Muscle layer of colon (tissue), 2 donors: Measurements from ENCODE around the gene KCNQ1.

Source experiments
- H3K27ac ChIP-seq: one replicate; pipeline ENCODE4 v1.7.0; 2013; ENCODE audit warnings: low read depth, mild to moderate bottlenecking, low read length, moderate library complexity
- H3K27me3 ChIP-seq, 2 donors: one replicate each; pipeline ENCODE4 v1.7.0; 2013; ENCODE audit warnings: low read length in 2 of 2, mild to moderate bottlenecking in 2 of 2; ENCODE audit not compliant: insufficient read depth in 2 of 2, control insufficient read depth in 1 of 2
- H3K36me3 ChIP-seq: one replicate; pipeline ENCODE4 v1.7.0; 2013; ENCODE audit warnings: mild to moderate bottlenecking, low read length; ENCODE audit not compliant: insufficient read depth
- H3K4me1 ChIP-seq: one replicate; pipeline ENCODE4 v1.7.0; 2013; ENCODE audit warnings: mild to moderate bottlenecking, low read length; ENCODE audit not compliant: insufficient read depth
- H3K4me3 ChIP-seq, 2 donors: one replicate each; pipeline ENCODE4 v1.7.0; 2013; ENCODE audit warnings: low read length in 2 of 2, low read depth in 1 of 2, mild to moderate bottlenecking in 1 of 2, moderate library complexity in 1 of 2
- H3K9ac ChIP-seq: one replicate; pipeline ENCODE4 v1.7.0; 2013; ENCODE audit warnings: low read length
- H3K9me3 ChIP-seq: one replicate; pipeline ENCODE4 v1.7.0; 2013; ENCODE audit warnings: mild to moderate bottlenecking, low read length
- donor health status: abdominal sarcoma.
- donor health status: Adenocarcinoma of cecum.

Gene KCNQ1

DNA sequence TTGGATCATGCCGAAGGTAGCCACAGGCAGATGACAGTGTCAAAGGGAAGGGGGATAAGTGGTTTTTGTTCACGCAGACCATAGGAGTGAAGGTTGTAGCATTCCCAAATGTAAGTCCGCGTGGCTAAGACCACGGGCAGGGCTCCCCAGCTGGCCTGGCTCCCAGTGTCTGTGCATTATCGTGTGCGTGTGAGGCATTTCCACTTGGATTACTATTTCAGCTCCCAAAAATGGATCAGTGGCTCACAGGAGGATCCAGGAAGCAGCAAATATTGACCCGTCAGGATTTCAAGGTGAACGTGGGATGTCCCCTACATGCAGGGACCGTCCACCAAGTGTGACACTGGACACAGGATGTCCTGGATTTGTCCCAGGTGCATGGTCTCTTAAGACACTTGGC lies 430.2 kb downstream of the KCNQ1 start:
- Histone ChIP-seq H3K27me3 (peaks cover 0 to 21% of the 10 kb centered on the region in 2 donors), H3K9me3 (no peaks in the 10 kb centered on the region), H3K9ac (no peak overlapping the region), H3K4me3 (no peak overlapping the region), H3K36me3 (peaks cover 13% of the 10 kb centered on the region), H3K4me1 (no peaks in the 10 kb centered on the region), H3K27ac (no peak overlapping the region)

GRCh38 chr11:2877474-2877873 lies 432.7 kb downstream of the KCNQ1 start:
- no peak overlapping the region for H3K4me3 ChIP-seq
- H3K9ac ChIP-seq = no peak overlapping the region
- no peaks in the 10 kb centered on the region for H3K9me3 ChIP-seq

DNA sequence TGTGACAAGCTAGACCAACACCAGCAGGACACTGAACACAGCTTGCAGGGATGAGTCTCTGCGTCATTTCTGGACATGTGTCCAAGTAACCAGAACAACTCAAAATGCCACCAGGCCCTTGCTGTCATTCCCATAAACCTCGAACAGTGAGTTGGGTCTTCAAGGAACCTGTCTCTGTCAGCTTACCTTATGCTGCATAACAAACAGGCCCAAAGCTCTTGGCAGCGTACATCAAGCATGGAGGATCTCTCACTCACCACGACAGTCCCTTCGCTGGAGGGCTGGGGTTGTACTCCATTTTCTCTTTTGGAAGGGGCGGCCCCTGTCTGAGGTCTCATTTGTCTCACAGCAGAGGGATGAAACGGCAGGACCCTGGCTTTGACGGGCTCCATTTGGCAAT lies 434.0 kb downstream of the KCNQ1 start:
- H3K4me3 ChIP-seq = no peak overlapping the region
- H3K9ac ChIP-seq = no peak overlapping the region
- H3K4me1 ChIP-seq = peaks cover 17% of the 10 kb centered on the region
- peaks cover 13% of the 10 kb centered on the region for H3K36me3 ChIP-seq
- H3K27me3 ChIP-seq = no peaks in the 10 kb centered on the region
- no peak overlapping the region for H3K27ac ChIP-seq
- no peaks in the 10 kb centered on the region for H3K9me3 ChIP-seq

More at GRCh38 chr11:2877474-2877873, 432.7 kb downstream of the KCNQ1 start:
- no peaks in the 10 kb centered on the region for H3K27me3 ChIP-seq
- H3K36me3 ChIP-seq = peaks cover 13% of the 10 kb centered on the region
- H3K27ac ChIP-seq = no peak overlapping the region
- H3K4me1 ChIP-seq = peaks cover 9% of the 10 kb centered on the region

DNA sequence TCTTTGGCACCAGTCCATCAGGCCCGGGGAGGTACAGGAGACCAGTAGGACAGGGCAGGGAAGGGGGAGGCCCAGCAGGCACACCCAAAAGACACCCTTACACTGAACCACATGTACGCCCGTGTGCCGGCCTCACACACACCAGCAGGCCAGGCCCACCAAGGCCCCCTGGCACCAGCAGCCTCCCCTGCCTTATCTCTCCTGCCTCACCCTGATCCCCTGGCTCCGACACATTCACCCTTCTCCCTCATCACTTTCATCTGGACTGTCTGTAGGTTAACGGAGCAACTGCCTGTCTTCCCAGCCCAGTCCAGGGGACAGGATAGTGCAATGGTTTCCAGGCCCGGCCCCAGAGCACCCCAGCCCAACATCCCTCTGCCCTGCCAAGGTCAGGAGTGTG lies 435.8 kb downstream of the KCNQ1 start:
- H3K36me3 ChIP-seq = peaks cover 13% of the 10 kb centered on the region
- no peaks in the 10 kb centered on the region for H3K27me3 ChIP-seq
- no peak overlapping the region for H3K27ac ChIP-seq
- no peaks in the 10 kb centered on the region for H3K9me3 ChIP-seq
- no peak overlapping the region for H3K9ac ChIP-seq
- no peak overlapping the region for H3K4me3 ChIP-seq
- peaks cover 17% of the 10 kb centered on the region for H3K4me1 ChIP-seq

DNA sequence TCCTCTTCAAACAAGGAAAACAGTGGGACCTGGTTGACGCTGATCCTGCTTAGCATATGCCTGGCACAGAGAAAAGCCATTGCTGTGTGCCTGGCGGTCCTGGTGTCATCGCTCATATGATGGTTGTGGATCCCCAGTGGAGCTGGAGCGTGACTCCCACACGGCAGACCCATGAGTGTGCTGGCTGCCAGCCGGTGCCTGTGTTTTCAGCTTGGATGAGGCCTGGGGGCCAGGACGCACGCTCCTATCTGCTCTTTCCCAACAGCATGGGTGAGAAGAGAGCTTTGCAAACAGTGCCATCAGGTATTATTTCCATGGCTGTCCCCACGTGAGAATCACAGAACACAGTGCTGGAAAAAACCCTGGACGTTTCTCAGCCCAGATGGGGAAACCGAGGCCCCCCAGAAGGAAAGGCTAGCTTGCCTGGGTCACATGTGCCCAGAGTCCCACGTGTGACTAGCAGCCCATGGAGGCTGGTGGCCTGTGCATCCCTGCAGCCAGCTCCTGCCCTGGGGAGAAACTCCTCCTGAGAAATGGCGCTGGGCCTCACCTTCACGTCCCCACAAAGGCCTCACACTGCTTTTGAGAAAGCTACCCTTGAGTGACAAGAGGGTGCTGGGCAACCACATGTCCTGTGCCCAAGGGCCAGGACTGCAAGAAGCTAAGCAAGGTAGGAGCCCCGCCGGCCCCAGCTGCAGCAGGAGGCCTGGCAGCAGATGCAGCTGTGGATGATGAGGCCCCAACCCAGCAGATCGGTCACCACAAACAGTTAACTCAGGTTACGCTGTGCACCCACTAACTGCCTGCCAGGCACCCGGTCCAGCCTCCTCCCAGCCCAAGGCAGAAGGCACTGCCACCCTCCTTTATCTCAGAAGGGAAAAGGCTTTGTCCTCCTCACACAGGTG lies 436.5 kb downstream of the KCNQ1 start:
- H3K36me3 ChIP-seq = peaks cover 13% of the 10 kb centered on the region
- H3K27me3 ChIP-seq = no peaks in the 10 kb centered on the region
- no peak overlapping the region for H3K9ac ChIP-seq

GRCh38 chr11:2881981-2882375 lies 437.2 kb downstream of the KCNQ1 start:
- no peak overlapping the region for H3K9ac ChIP-seq

More for the DNA sequence above, 436.5 kb downstream of the KCNQ1 start:
- H3K4me3 ChIP-seq = no peak overlapping the region
- H3K4me1 ChIP-seq = peaks cover 17% of the 10 kb centered on the region
- no peaks in the 10 kb centered on the region for H3K9me3 ChIP-seq
- no peak overlapping the region for H3K27ac ChIP-seq

GRCh38 chr11:2882396-2883110 lies 437.7 kb downstream of the KCNQ1 start:
- Histone ChIP-seq H3K4me3 (peak overlapping the region in 1 of 2 donors; percentile 57), H3K9me3 (no peaks in the 10 kb centered on the region), H3K4me1 (peaks cover 17% of the 10 kb centered on the region), H3K36me3 (peaks cover 13% of the 10 kb centered on the region), H3K9ac (no peak overlapping the region), H3K27me3 (no peaks in the 10 kb centered on the region), H3K27ac (peak overlapping the region; percentile 94)

More at GRCh38 chr11:2881981-2882375, 437.2 kb downstream of the KCNQ1 start:
- Histone ChIP-seq H3K9me3 (no peaks in the 10 kb centered on the region), H3K27ac (no peak overlapping the region), H3K4me3 (no peak overlapping the region), H3K4me1 (peaks cover 17% of the 10 kb centered on the region), H3K27me3 (no peaks in the 10 kb centered on the region), H3K36me3 (peaks cover 13% of the 10 kb centered on the region)

- H3K4me1 ChIP-seq = peaks cover 17% of the 10 kb centered on the region
Observed at GRCh38 chr11:2883640-2883978, 438.8 kb downstream of the KCNQ1 start.

GRCh38 chr11:2883979-2884815 lies 439.4 kb downstream of the KCNQ1 start:
- Histone ChIP-seq H3K27me3 (no peaks in the 10 kb centered on the region), H3K9me3 (no peaks in the 10 kb centered on the region), H3K27ac (peak overlapping the region; percentile 94), H3K36me3 (peaks cover 6% of the 10 kb centered on the region), H3K4me3 (peak overlapping the region; percentile 57 to 85), H3K4me1 (peaks cover 17% of the 10 kb centered on the region), H3K9ac (peak overlapping the region; percentile 30)

More at GRCh38 chr11:2883640-2883978, 438.8 kb downstream of the KCNQ1 start:
- Histone ChIP-seq H3K4me3 (peak overlapping the region; percentile 57 to 71), H3K27me3 (no peaks in the 10 kb centered on the region), H3K27ac (peak overlapping the region; percentile 94), H3K36me3 (peaks cover 12% of the 10 kb centered on the region), H3K9me3 (no peaks in the 10 kb centered on the region), H3K9ac (peak overlapping the region; percentile 30)

DNA sequence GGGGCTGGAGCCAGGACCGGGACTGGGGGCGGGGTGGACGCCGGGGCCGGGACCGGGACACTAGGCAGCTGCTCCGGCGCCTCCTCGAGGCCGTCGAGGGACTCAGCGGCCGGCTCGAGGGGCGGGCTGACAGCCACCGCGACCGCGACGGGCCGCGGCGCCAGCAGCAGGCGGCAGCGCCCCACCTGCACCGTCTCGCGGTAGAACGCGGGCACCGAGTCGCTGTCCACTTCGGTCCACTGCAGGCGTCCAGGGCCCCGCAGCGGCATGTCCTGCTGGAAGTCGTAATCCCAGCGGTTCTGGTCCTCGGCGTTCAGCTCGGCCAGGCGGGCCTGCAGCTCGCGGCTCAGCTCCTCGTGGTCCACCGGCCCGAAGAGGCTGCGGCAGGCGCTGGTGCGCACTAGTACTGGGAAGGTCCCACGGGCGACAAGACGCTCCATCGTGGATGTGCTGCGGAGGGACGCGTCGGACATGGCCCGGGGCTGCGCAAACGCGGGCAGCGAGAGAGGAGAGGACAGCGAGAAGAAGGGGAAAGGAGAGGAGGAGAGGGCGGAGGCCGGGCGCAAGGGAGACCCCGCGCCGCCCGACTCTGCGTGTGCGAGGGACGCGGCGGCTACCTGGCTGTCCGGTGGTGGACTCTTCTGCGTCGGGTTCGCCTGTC lies 440.3 kb downstream of the KCNQ1 start:
- Histone ChIP-seq H3K4me3 (peak overlapping the region; percentile 83), H3K27ac (peak overlapping the region; percentile 79), H3K9me3 (no peaks in the 10 kb centered on the region), H3K27me3 (no peaks in the 10 kb centered on the region), H3K9ac (no peak overlapping the region), H3K36me3 (no peaks in the 10 kb centered on the region), H3K4me1 (peaks cover 17% of the 10 kb centered on the region)
